Memory B cell (primary cell): ENCODE data around the gene RANBP6.
"Not testable (repeated sequence)": the region's sequence is repeated elsewhere in the genome, so short reads cannot be mapped to it uniquely, and the experiment has no call there.

Experiments used
- ATAC-seq: fragments of 150-1000 bp; cut with Tn5 transposase; 2 replicates; pipeline ENCODE4 v1.10.0; 2021; ENCODE audit warnings: low read depth, mild to moderate bottlenecking, moderate library complexity
- DNase-seq, 2 donors: peaks; one replicate each; pipeline ENCODE4 v3.0.0; 2022; ENCODE audit warnings: low spot score in 2 of 2
- H3K27ac Mint-ChIP-seq: one replicate; pipeline ENCODE4 v1.8.0; 2022; ENCODE audit warnings: mild to moderate bottlenecking, moderate library complexity, mixed read lengths
- H3K27me3 Mint-ChIP-seq: one replicate; pipeline ENCODE4 v1.8.0; 2022; ENCODE audit warnings: mixed read lengths
- H3K36me3 Mint-ChIP-seq: one replicate; pipeline ENCODE4 v1.8.0; 2022; ENCODE audit warnings: mild to moderate bottlenecking, mixed read lengths
- H3K4me1 Mint-ChIP-seq: one replicate; pipeline ENCODE4 v1.8.0; 2022; ENCODE audit warnings: mixed read lengths
- H3K4me3 Mint-ChIP-seq: one replicate; pipeline ENCODE4 v1.8.0; 2022; ENCODE audit warnings: mild to moderate bottlenecking, moderate library complexity, mixed read lengths
- H3K9me3 Mint-ChIP-seq: one replicate; pipeline ENCODE4 v1.8.0; 2022; ENCODE audit warnings: mixed read lengths

The RANBP6 gene

DNA sequence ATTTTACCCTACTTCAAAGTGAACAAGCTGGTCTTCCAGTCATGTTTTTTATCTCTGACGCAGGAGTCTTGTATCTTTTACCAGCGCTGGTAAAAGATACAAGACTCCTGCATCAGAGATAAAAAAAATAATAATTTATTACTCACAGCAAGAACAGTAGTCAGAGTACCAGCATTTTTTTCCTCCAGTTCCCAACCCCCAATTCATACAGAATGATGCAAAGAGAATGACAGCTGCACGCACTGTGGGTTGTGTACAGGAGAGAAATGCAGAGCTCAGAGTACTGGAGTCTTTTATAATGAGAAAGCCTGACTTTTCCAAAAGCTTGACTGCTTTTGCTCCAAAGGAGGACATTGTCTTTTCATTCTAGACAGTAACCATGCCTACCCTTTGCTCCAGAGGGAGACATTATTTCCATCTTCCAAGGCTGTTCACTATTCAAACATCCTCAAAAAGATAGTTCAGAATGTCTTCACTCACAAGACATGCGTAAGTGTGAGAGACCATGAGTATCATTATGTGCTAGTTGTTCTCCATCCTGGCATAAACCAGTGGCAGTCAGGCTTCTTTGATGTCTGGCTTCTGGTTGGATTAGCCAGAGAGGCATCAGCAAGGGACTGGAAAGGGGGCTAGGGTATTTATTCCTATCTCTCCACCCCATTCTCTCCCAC, 14.3 kb upstream of the RANBP6 start:
- Mint-ChIP-seq H3K9me3 (no peaks in the 10 kb centered on the region), H3K27me3 (peaks cover 3% of the 10 kb centered on the region), H3K4me1 (no peaks in the 10 kb centered on the region), H3K36me3 (no peaks in the 10 kb centered on the region), H3K27ac (no peak overlapping the region), H3K4me3 (no peak overlapping the region)
- ATAC-seq (no peak), DNase-seq (no peak)

DNA sequence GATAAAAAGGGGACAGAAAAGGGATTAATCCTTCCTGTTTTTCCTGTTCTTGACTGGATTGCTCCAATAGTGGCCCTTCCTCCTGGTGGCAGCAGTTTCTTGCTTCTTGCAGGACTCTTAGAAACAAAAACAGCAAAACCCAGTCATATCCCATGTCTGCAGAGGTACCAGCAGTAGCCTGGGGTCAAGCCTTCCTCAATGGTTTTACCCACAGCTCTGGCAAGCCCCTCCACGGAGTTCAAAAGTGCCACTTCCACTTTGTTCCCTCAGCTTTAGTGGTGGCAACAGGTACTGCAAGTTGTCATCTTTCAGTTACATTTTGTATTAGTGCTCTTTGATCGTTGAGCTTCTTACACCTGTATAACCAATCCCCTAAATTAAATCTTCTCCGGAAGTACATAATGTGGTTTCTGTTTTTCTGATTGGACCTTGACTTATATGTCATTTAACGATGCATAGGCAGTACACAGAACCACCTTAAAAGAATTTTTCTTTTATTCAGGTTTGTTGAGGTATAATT, 8.7 kb upstream of the RANBP6 start:
- peaks cover 1% of the 10 kb centered on the region for H3K27me3 Mint-ChIP-seq
- peaks cover 2% of the 10 kb centered on the region for H3K4me1 Mint-ChIP-seq
- H3K9me3 Mint-ChIP-seq, result peaks cover 7% of the 10 kb centered on the region
- peaks cover 4% of the 10 kb centered on the region for H3K36me3 Mint-ChIP-seq
- H3K4me3 Mint-ChIP-seq, result peak overlapping the region; percentile 14
- ATAC-seq (peak; percentile 92), DNase-seq (peak in 1 of 2 donors; percentile 32)
- no peak overlapping the region for H3K27ac Mint-ChIP-seq

DNA sequence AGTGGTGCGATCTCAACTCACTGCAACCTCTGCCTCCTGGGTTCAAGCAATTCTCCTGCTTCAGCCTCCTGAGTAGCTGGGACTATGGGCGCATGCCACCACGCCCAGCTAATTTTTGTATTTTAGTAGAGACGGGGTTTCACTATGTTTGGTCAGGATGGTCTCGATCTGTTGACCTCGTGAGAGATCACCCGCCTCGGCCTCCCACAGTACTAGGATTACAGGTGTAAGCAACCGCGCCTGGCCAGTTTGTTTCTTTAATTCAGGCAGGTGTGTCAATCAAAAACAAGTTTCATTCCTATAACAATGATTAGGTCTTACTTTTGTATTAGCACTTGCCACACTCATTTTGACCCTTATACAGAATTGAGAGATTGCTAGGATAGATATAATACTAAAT, 1.6 kb upstream of the RANBP6 start:
- ATAC-seq, H3K27ac Mint-ChIP-seq, H3K27me3 Mint-ChIP-seq, H3K9me3 Mint-ChIP-seq, DNase-seq: not testable (repeated sequence)
- peaks cover 24% of the 10 kb centered on the region for H3K36me3 Mint-ChIP-seq
- H3K4me1 Mint-ChIP-seq, result peaks cover 12% of the 10 kb centered on the region
- H3K4me3 Mint-ChIP-seq, result peak overlapping the region; percentile 6

DNA sequence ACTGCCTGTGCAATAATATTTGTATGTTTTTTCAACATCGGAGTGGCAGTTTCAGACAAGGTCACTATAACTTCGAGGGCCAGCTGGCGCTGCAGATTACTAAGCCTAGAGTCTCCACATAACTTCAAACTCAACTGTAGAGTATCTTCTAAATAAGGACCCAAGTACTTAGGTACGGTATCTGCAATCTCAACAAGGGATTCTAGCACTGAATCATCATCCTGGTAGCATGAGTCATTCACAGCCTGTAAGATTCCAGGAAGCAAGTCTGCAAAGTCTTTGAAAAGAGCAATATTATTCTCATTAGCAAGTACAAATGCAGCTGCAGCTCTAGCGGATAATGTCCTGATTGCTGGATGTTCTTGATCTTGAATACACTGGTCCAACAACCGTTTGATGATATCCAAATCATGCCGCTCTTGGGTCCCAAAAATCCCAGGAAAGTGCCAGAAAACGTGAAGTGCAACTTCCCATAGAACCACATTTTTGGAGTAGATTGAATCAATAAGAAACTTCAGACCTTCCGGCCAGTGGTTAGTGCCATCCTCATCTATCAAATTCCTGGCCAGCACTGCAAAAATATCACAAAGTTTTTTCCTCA, 654 bp downstream of the RANBP6 start:
- DNase-seq, result no peak

DNA sequence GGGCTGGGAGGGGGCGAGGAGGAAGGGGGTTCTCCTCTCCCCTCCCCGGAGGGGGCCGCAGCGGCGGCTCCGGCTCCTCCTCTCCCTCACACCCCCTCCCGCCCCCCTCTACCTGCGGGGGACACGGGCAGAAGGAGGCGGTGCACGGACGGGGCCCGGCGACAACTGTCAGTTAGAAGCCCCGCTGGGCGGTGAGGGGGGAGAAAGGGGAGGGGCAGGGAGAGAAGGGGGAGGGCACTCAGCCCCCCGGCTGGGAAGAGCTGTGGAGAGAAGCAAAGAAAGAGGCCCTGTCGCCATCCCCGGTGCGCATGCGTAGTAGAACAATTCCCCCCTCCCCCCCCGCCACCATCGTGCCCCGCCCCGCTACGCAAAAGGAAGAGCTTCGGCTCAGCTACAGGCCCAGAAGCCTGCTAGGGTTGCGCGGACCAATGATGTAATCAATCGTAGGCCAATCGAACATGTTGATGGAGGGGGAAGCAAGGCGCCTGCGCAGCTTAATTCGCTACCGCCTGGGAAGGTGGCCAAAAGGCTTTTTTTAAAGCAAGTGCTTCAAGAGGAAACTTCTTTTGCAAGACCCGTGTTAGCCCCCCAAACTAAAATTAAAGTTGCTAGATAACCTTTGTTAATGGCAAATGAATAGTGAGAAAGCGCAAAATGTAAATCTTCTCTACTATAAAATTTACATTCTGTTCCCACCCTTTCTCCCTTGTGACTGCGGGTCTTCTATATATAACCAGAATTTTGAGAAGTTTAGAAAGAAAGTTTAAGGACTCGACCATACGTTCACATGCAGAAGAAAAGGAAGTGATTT, 7.0 kb downstream of the RANBP6 start:
- Mint-ChIP-seq H3K36me3 (peaks cover 17% of the 10 kb centered on the region), H3K4me3 (peak overlapping the region; percentile 97), H3K27ac (peak overlapping the region; percentile 87), H3K9me3 (peaks cover 2% of the 10 kb centered on the region), H3K27me3 (no peaks in the 10 kb centered on the region), H3K4me1 (peaks cover 21% of the 10 kb centered on the region)
- peak; percentile 85 to 90 for DNase-seq
- ATAC-seq, result peak; percentile 70

More for the DNA sequence above, 654 bp downstream of the RANBP6 start:
- Mint-ChIP-seq H3K27me3 (no peaks in the 10 kb centered on the region), H3K4me1 (peaks cover 18% of the 10 kb centered on the region), H3K9me3 (peaks cover 2% of the 10 kb centered on the region), H3K27ac (peak overlapping the region; percentile 98), H3K36me3 (peaks cover 26% of the 10 kb centered on the region), H3K4me3 (peak overlapping the region; percentile 99)
- ATAC-seq, result no peak

DNA sequence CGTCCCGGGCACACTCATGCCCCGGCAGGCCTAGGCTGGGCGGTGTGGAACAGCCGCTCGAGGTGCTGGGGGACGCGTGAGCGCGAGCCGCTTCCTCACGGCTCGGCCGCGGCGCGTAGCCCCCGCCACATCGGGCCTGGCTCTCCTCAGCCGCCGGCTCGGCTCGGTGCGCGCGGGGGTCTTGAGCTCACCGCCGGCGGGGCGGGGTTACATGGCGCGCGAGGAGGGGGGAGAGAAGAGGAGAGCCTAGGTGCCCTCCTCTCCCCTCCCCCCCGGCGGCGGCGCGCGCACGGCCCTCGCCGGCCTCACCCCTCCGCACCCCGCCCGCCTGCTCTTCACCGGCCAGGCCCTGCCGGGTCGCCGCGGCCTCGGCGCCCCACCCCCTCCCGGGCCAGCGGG, 7.7 kb downstream of the RANBP6 start:
- peak overlapping the region; percentile 87 for H3K27ac Mint-ChIP-seq
- H3K27me3 Mint-ChIP-seq, result no peaks in the 10 kb centered on the region
- H3K36me3 Mint-ChIP-seq, result peaks cover 11% of the 10 kb centered on the region
- peak in 1 of 2 donors; percentile 86 for DNase-seq
- no peaks in the 10 kb centered on the region for H3K9me3 Mint-ChIP-seq
- H3K4me3 Mint-ChIP-seq, result peak overlapping the region; percentile 97
- ATAC-seq, result peak; percentile 55
- peaks cover 18% of the 10 kb centered on the region for H3K4me1 Mint-ChIP-seq

DNA sequence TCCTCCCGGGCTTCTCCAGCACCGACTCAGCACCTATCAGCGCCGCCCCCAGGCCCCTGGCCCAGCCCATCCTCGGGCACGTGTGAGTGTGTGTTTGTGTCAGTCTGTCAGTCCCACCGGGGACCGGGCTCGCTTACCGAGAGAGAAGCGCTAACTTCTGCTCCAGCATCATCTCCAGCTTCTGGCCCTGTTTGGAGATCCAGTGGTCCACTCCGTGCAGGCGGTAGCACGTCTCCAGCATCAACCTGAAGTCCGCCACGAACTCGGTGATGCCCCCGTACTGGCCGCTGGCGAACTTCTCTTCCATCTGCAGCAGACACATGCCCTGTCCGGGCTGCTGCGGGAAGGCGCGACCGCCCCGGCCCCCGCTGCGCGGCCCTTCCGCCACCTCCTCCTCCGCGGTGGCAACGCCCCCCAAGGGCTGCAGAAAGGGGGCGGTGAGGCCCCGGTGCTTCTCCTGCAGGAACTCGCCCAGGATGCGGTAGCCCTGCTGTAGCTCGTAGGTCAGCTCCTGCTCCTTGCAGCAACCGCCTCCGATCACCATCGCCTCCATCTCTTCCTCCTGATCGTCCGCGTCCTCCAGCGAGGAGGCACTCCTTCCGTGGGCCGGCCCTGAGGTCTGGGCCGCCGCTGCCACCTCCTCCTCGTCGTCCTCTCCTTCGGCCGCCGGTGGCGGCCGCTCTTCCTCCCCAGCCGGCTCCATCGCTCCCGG, 8.2 kb downstream of the RANBP6 start:
- Mint-ChIP-seq H3K9me3 (no peaks in the 10 kb centered on the region), H3K27me3 (no peaks in the 10 kb centered on the region), H3K4me3 (peak overlapping the region; percentile 97), H3K4me1 (peaks cover 18% of the 10 kb centered on the region), H3K36me3 (peaks cover 10% of the 10 kb centered on the region), H3K27ac (peak overlapping the region; percentile 87)
- ATAC-seq, result peak; percentile 73
- peak; percentile 80 to 89 for DNase-seq

DNA sequence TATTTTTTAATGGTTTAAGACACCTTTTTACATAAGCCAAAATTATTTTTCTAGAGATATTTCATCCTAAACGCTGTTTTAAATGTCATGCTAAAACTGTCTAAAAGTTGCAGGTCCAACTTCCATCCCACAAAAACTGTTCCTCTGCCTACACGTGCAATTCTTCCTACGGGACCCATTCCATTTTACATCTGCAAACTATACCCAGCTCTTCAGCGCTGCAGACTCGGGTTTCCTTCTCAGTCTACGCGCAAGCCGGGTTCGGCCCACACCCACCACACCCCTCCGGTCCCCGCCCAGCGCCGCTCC, 8.7 kb downstream of the RANBP6 start:
- H3K36me3 Mint-ChIP-seq, result peaks cover 8% of the 10 kb centered on the region
- peak overlapping the region; percentile 97 for H3K4me3 Mint-ChIP-seq
- DNase-seq (no peak), ATAC-seq (no peak)
- peak overlapping the region; percentile 87 for H3K27ac Mint-ChIP-seq
- peaks cover 16% of the 10 kb centered on the region for H3K4me1 Mint-ChIP-seq
- H3K9me3 Mint-ChIP-seq, result no peaks in the 10 kb centered on the region
- H3K27me3 Mint-ChIP-seq, result no peaks in the 10 kb centered on the region

DNA sequence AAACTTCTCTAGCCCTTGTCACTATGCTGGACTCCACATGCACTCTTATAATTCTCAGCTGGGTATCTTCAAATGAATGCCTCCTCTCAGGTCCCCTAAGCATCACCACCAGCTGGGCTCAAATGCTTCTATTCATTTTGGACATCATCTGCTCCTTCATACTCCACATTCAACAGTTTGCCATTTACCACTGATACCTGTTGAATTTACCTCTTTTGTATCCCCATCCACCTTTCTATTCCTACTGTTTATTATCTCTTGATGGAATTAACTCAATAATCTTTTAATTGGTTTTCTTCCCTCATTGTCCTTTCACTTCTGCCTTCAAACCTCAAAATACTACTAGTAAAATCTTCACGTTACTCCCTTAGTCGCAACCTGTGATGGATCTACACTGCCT, 14.5 kb downstream of the RANBP6 start:
- peaks cover 9% of the 10 kb centered on the region for H3K36me3 Mint-ChIP-seq
- no peak for DNase-seq
- H3K4me1 Mint-ChIP-seq, result peaks cover 29% of the 10 kb centered on the region
- no peak overlapping the region for H3K4me3 Mint-ChIP-seq
- ATAC-seq, result no peak
- H3K9me3 Mint-ChIP-seq, result no peaks in the 10 kb centered on the region
- no peaks in the 10 kb centered on the region for H3K27me3 Mint-ChIP-seq
- H3K27ac Mint-ChIP-seq, result peak overlapping the region; percentile 11

DNA sequence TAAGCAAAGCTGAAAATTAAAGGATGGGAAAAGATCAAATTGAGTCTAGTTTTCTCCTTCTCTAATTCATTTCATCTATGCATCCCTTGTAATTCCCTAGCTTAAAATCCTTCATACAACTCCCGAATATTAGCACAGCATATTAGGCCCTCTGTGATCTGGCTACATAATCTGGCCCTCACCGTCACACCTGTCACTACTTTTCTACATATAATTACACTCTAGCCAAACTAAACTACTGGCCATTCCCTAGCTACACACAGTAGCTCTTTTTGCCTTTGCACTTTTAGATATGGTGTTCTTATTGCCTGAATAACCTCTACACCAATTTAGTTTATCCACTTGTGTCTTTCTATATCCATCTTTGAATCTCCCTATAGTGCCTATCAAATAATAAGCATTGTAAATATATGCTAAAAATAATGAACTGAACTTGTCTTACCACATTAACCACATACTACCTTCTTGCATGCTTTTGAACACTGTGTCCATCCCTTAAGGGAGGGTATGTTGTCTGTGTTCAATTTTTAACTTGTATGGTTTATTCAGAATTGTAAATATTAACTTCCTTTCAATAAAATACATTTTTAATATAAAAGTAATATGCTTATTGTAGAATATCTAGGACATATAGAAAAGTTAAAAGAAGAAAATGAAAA, 15.9 kb downstream of the RANBP6 start:
- Mint-ChIP-seq H3K9me3 (no peaks in the 10 kb centered on the region), H3K4me1 (peaks cover 37% of the 10 kb centered on the region), H3K27me3 (no peaks in the 10 kb centered on the region), H3K36me3 (peaks cover 9% of the 10 kb centered on the region), H3K27ac (no peak overlapping the region), H3K4me3 (no peak overlapping the region)
- DNase-seq, result no peak
- no peak for ATAC-seq

DNA sequence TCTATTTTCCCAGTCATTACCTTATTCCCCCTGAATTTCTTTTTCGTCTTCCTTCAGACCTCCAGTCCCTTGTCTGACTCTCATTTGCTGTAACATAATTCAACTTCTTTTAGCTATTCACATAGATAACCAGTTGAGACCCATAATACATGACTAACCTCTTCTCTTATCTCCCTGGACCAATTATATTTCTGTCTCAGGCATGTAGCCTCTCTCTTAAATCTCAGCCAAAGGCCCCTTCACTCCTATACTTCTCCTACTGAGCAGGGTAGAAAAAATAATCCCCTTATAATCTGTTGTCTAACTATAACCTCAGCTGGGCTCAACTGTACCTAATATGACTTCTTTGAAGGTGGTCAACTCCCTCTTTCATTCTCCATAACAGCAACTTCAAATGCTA, 20.9 kb downstream of the RANBP6 start:
- Mint-ChIP-seq H3K4me1 (peaks cover 30% of the 10 kb centered on the region), H3K4me3 (no peak overlapping the region), H3K36me3 (peaks cover 4% of the 10 kb centered on the region), H3K9me3 (no peaks in the 10 kb centered on the region), H3K27me3 (no peaks in the 10 kb centered on the region), H3K27ac (no peak overlapping the region)
- ATAC-seq (no peak), DNase-seq (no peak)

DNA sequence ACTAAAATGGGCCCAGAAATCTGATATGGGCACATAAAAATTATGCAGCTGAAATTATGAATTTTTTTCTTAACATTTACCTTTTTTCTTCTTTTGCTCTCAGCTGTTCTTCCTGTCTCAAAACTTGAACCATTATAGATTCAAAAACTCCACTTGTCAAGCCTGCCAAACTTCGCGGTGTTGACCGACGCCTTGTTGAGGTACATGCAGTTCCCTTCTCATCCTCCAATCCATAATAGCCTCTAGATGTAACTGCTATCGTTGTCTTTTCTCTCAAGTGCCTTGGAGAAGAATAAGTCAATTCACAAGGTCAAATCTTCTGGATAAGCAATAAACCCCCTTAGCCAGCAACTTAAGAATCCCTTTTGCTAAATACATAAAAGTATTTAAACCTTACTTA, 27.2 kb downstream of the RANBP6 start:
- no peaks in the 10 kb centered on the region for H3K27me3 Mint-ChIP-seq
- ATAC-seq (no peak), DNase-seq (no peak)
- H3K9me3 Mint-ChIP-seq, result no peaks in the 10 kb centered on the region
- H3K4me3 Mint-ChIP-seq, result no peak overlapping the region
- H3K4me1 Mint-ChIP-seq, result peaks cover 8% of the 10 kb centered on the region
- no peak overlapping the region for H3K27ac Mint-ChIP-seq
- H3K36me3 Mint-ChIP-seq, result peaks cover 22% of the 10 kb centered on the region

DNA sequence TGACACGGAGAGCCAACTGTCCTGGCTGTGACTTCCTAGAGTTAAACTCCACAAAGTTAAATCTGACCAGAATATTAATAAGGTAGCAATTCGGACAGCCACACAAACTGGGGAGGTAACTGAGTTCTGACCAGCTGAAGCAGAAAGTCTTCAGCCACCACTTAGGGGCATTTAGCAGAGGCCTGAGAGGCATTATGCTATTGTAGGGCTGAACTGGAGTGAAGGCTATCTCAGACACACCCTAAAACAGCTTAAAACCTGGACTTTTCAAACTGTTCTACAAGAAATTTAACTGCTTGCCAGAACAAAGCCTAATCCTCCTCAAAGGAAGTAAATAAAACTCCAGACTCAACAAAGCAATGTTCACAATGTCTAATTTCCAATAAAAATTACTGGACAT, 32.4 kb downstream of the RANBP6 start:
- ATAC-seq, result no peak
- Mint-ChIP-seq H3K4me1 (peaks cover 4% of the 10 kb centered on the region), H3K27ac (no peak overlapping the region), H3K9me3 (no peaks in the 10 kb centered on the region), H3K27me3 (no peaks in the 10 kb centered on the region), H3K4me3 (no peak overlapping the region), H3K36me3 (peaks cover 25% of the 10 kb centered on the region)
- no peak for DNase-seq
